ENCODE measurements around the gene FADS6. TPM values are rescaled to one million over a fixed set of nuclear protein-coding genes. Genes with fewer than 3 reads are reported as not detected.

Gene FADS6
- total and polyA plus RNA-seq, 2 donors (not counting 3 experiments of a cell fraction or from before 2014, with no cell fraction given): not detected

DNA sequence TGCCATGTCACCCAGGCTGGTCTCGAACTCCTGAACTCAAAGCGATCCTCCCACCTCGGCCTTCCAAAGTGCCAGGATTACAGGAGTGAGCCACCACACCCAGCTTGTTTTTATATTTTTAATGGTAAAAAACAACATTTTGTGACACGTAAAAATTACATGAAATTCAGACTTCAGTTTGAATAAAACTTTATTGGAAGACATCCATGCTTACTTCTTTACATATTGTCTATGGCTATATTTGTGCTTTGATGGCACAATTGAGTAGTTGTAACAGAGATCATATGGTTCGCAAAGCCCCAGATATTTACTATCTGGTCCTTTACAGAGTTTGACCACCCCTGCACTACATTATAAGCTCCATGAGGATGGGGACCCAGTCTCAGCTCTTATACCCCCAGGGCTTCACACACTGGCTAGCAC is 18.8 kb downstream of the FADS6 start:
- POLR2A ChIA-PET: no interaction called here
- Histone ChIP-seq H4K20me1 (replicated peaks; ENCODE audit: control insufficient read depth, extremely low read depth, insufficient read depth, low read length) (no peaks in the 10 kb centered on the region), H3K4me3 (replicated peaks in 1 of 3; ENCODE audit: insufficient read depth in 1 of 3, low read depth in 1 of 3, low read length in 3 of 3) (no peak overlapping the region), H3K36me3 (ENCODE audit: control insufficient read depth in 2 of 2, extremely low read depth in 1 of 2, insufficient read depth in 2 of 2, low read length in 2 of 2) (no peaks in the 10 kb centered on the region), H3K27me3 (ENCODE audit: control insufficient read depth in 2 of 2, insufficient read depth in 2 of 2, low read length in 2 of 2) (no peaks in the 10 kb centered on the region), H3K4me2 (ENCODE audit: insufficient read depth, low read length) (no peak overlapping the region), H3K27ac (ENCODE audit: insufficient read depth, low read depth, low read length) (no peak overlapping the region), H3K4me1 (ENCODE audit: control insufficient read depth, extremely low read depth, insufficient read depth, low read length) (peaks cover 15% of the 10 kb centered on the region), H3K9ac (replicated peaks; ENCODE audit: extremely low read depth, insufficient read depth, low read length) (no peak overlapping the region), H3K9me3 (replicated peaks; ENCODE audit: control insufficient read depth, insufficient read depth, low read length) (no peaks in the 10 kb centered on the region), H3K9me1 (replicated peaks; ENCODE audit: control insufficient read depth, extremely low read depth, insufficient read depth, low read length) (no peaks in the 10 kb centered on the region), H3K79me2 (ENCODE audit: control insufficient read depth, insufficient read depth, low read length) (no peaks in the 10 kb centered on the region), H2AFZ (ENCODE audit: low read depth, low read length) (no peak overlapping the region)
- TF ChIP-seq, protein P1, sequence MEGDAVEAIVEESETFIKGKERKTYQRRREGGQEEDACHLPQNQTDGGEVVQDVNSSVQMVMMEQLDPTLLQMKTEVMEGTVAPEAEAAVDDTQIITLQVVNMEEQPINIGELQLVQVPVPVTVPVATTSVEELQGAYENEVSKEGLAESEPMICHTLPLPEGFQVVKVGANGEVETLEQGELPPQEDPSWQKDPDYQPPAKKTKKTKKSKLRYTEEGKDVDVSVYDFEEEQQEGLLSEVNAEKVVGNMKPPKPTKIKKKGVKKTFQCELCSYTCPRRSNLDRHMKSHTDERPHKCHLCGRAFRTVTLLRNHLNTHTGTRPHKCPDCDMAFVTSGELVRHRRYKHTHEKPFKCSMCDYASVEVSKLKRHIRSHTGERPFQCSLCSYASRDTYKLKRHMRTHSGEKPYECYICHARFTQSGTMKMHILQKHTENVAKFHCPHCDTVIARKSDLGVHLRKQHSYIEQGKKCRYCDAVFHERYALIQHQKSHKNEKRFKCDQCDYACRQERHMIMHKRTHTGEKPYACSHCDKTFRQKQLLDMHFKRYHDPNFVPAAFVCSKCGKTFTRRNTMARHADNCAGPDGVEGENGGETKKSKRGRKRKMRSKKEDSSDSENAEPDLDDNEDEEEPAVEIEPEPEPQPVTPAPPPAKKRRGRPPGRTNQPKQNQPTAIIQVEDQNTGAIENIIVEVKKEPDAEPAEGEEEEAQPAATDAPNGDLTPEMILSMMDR (IDR thresholded peaks at IDR 0.05; ENCODE audit: extremely low read depth in 1 of 2, insufficient read depth in 1 of 2, low read depth in 1 of 2, low read length in 2 of 2): no peak
- TF ChIP-seq EZH2 (IDR thresholded peaks at IDR 0.05; ENCODE audit: borderline replicate concordance, low read depth, low read length, severe bottlenecking) (no peak), POLR2AphosphoS5 (IDR thresholded peaks at IDR 0.05; ENCODE audit: insufficient read depth, low read depth, low read length) (no peak), GATA2 (IDR thresholded peaks at IDR 0.05; ENCODE audit: insufficient read depth, insufficient read length, low read depth, low read length) (no peak)
- TF ChIP-seq, protein P2, sequence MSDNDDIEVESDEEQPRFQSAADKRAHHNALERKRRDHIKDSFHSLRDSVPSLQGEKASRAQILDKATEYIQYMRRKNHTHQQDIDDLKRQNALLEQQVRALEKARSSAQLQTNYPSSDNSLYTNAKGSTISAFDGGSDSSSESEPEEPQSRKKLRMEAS (IDR thresholded peaks at IDR 0.05; ENCODE audit: insufficient read depth, insufficient read length): no peak
- CTCF ChIA-PET: no interaction called here
- no peak for FAIRE-seq
- intact Hi-C loops (cut with micrococcal nuclease) (loop anchor here (5.0 kb wide), 1 partner anchor 97 kb away; the partner anchor contains the start of gene NAT9), dilution Hi-C loops (cut with MboI; ENCODE audit: extremely low pct_ligation_motif_present, low sequenced_read_pairs) (no loop called here)
- no peak for DNase-seq (ENCODE audit: low read depth, low spot score)
- BruUV-seq (replicated peaks): no TSS peak

Data from endothelial cell of umbilical vein (primary cell).